ENCODE results near the gene LRFN4. TPM values are rescaled to one million over a fixed set of nuclear protein-coding genes. Genes with fewer than 3 reads are reported as not detected.

LRFN4 gene
- total and polyA plus RNA-seq, 2 of the 13 experiments (the other 11 are each of a cell fraction or from before 2014, with no cell fraction given) = 1.3 to 6.8 TPM

DNA sequence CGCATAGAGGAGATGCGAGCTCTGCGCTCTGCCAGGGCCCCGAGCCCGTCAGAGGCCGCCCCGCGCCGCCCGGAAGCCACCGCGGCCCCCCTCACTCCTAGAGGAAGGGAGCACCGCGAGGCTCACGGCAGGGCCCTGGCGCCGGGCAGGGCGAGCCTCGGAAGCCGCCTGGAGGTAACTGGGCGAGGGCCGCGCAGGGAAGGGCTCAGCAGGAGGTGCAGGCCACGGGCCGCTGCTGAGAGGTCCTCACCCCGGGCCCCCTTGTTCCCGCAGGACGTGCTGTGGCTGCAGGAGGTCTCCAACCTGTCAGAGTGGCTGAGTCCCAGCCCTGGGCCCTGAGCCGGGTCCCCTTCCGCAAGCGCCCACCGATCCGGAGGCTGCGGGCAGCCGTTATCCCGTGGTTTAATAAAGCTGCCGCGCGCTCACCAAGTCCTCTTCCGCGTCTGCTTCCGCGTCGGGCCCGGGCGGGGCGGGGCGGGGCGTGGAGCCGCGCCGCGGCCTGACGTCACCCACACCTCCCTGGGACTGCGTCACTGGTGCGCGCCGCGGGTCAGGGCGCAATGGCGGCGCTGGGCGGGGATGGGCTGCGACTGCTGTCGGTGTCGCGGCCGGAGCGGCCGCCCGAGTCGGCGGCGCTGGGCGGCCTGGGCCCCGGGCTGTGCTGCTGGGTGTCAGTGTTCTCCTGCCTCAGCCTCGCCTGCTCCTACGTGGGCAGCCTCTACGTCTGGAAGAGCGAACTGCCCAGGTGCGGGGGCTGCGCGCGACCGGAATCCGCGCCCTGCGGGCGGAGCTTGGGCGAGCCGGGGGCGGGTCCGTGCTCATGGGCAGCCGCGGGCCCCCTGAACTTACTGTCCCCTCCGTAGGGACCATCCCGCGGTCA lies 13.7 kb upstream of the LRFN4 start, which contains the start of gene RCE1 (continued):
- TF ChIP-seq, protein P1, sequence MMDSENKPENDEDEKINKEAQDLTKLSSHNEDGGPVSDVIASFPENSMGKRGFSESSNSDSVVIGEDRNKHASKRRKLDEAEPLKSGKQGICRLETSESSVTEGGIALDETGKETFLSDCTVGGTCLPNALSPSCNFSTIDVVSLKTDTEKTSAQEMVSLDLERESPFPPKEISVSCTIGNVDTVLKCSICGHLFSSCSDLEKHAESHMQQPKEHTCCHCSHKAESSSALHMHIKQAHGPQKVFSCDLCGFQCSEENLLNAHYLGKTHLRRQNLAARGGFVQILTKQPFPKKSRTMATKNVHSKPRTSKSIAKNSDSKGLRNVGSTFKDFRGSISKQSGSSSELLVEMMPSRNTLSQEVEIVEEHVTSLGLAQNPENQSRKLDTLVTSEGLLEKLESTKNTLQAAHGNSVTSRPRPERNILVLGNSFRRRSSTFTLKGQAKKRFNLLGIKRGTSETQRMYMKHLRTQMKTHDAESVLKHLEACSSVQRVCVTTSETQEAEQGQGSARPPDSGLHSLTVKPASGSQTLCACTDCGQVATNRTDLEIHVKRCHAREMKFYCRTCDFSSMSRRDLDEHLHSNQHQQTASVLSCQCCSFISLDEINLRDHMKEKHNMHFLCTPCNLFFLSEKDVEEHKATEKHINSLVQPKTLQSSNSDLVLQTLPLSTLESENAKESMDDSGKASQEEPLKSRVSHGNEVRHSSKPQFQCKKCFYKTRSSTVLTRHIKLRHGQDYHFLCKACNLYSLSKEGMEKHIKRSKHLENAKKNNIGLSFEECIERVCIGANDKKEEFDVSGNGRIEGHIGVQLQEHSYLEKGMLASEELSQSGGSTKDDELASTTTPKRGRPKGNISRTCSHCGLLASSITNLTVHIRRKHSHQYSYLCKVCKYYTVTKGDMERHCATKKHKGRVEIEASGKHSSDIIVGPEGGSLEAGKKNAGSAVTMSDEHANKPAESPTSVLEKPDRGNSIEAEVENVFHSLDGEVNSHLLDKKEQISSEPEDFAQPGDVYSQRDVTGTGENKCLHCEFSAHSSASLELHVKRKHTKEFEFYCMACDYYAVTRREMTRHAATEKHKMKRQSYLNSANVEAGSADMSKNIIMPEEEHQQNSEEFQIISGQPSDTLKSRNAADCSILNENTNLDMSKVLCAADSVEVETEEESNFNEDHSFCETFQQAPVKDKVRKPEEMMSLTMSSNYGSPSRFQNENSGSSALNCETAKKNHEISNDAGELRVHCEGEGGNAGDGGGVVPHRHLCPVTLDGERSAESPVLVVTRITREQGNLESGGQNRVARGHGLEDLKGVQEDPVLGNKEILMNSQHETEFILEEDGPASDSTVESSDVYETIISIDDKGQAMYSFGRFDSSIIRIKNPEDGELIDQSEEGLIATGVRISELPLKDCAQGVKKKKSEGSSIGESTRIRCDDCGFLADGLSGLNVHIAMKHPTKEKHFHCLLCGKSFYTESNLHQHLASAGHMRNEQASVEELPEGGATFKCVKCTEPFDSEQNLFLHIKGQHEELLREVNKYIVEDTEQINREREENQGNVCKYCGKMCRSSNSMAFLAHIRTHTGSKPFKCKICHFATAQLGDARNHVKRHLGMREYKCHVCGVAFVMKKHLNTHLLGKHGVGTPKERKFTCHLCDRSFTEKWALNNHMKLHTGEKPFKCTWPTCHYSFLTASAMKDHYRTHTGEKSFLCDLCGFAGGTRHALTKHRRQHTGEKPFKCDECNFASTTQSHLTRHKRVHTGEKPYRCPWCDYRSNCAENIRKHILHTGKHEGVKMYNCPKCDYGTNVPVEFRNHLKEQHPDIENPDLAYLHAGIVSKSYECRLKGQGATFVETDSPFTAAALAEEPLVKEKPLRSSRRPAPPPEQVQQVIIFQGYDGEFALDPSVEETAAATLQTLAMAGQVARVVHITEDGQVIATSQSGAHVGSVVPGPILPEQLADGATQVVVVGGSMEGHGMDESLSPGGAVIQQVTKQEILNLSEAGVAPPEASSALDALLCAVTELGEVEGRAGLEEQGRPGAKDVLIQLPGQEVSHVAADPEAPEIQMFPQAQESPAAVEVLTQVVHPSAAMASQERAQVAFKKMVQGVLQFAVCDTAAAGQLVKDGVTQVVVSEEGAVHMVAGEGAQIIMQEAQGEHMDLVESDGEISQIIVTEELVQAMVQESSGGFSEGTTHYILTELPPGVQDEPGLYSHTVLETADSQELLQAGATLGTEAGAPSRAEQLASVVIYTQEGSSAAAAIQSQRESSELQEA (CRISPR knock-in tag; IDR thresholded peaks at IDR 0.05; ENCODE audit: not compliant biosample characterization) = no peak
- peak; percentile 84 for TF ChIP-seq XRCC5 (optimal IDR thresholded peaks at IDR 0.05; ENCODE audit: low read length)
- TF ChIP-seq ZMYM2 (CRISPR knock-in tag; IDR thresholded peaks at IDR 0.05) = no peak
- TF ChIP-seq NR2F1 (CRISPR knock-in tag; IDR thresholded peaks at IDR 0.05) = no peak; a peak in 1 of 4 replicates
- TF ChIP-seq, protein P2, sequence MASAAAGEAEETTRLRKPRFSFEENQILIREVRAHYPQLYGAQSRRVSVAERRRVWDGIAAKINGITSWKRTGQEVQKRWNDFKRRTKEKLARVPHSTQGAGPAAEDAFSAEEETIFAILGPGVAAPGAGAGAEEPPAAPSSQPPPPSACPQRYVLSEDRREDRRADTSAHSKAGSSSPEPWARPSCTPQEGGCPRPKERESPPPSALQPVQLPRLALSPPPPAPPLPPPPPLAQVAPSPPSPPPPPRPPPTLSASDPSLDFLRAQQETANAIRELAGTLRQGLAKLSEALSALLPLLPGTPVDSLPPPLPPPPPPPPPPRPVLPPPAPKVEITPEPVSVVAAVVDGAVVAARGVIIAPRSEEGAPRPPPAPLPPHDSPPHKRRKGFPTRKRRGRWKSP (CRISPR knock-in tag; IDR thresholded peaks at IDR 0.05) = 0 out of 2 replicates have a peak, but pooled peaks have one; percentile 30
- TF ChIP-seq ZNF343 (CRISPR knock-in tag; IDR thresholded peaks at IDR 0.05) = no peak
- TF ChIP-seq ZFP62 (CRISPR knock-in tag; IDR thresholded peaks at IDR 0.05) = no peak
- TF ChIP-seq, protein P3, sequence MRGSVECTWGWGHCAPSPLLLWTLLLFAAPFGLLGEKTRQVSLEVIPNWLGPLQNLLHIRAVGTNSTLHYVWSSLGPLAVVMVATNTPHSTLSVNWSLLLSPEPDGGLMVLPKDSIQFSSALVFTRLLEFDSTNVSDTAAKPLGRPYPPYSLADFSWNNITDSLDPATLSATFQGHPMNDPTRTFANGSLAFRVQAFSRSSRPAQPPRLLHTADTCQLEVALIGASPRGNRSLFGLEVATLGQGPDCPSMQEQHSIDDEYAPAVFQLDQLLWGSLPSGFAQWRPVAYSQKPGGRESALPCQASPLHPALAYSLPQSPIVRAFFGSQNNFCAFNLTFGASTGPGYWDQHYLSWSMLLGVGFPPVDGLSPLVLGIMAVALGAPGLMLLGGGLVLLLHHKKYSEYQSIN (CRISPR knock-in tag; IDR thresholded peaks at IDR 0.05; ENCODE audit: borderline replicate concordance) = no peak
- TF ChIP-seq KLF9 (CRISPR knock-in tag; IDR thresholded peaks at IDR 0.05; ENCODE audit: low read depth) = no peak
- peak; percentile 45; the same call in 1 of the 2 replicates for TF ChIP-seq PRMT3 (CRISPR knock-in tag; IDR thresholded peaks at IDR 0.05; ENCODE audit: borderline replicate concordance, low read depth)
- TF ChIP-seq REPIN1 (CRISPR knock-in tag; IDR thresholded peaks at IDR 0.05; ENCODE audit: borderline replicate concordance, low read depth) = no peak; the same call in 1 of the 2 replicates
- TF ChIP-seq, protein P4, sequence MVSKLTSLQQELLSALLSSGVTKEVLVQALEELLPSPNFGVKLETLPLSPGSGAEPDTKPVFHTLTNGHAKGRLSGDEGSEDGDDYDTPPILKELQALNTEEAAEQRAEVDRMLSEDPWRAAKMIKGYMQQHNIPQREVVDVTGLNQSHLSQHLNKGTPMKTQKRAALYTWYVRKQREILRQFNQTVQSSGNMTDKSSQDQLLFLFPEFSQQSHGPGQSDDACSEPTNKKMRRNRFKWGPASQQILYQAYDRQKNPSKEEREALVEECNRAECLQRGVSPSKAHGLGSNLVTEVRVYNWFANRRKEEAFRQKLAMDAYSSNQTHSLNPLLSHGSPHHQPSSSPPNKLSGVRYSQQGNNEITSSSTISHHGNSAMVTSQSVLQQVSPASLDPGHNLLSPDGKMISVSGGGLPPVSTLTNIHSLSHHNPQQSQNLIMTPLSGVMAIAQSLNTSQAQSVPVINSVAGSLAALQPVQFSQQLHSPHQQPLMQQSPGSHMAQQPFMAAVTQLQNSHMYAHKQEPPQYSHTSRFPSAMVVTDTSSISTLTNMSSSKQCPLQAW (CRISPR knock-in tag; IDR thresholded peaks at IDR 0.05) = no peak
- no peak for TF ChIP-seq NFE2L2 (IDR thresholded peaks at IDR 0.05; ENCODE audit: low read length)
- TF ChIP-seq ZBTB3 (CRISPR knock-in tag; IDR thresholded peaks at IDR 0.05; ENCODE audit: borderline replicate concordance, low read depth) = no peak
- 0 out of 2 replicates have a peak, but pooled peaks have one; percentile 65 for TF ChIP-seq ZFP41 (CRISPR knock-in tag; IDR thresholded peaks at IDR 0.05; ENCODE audit: borderline replicate concordance)
